GM19025 (cell line): ENCODE results near the gene MICAL2.

ENCODE experiments used
- ATAC-seq: cut with Tn5 transposase; IDR thresholded peaks from one replicate; pipeline ENCODE4 v1.9.1; 2021; ENCODE audit warnings: mild to moderate bottlenecking, low read depth, moderate library complexity; ENCODE audit not compliant: unreplicated experiment

Gene MICAL2

DNA sequence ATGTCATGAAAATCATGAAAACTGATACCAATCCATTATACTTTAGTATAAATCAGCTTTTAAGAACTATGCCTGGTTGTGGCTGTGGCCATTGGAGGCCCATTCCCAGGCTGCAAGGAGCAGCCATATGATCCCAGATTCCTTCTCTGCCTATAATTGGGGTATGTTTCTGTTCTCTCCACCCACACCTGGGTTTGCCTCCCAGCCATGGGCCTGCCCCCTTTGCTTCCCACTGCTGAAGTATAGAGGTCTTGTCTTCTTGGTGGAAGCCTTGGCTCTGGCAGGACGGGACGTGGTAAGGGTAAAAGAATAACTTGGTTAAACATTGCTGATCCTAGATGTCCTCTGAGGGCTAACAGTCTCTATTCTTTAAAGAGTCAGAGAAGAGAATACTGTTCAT, 2.4 kb downstream of the MICAL2 start:
- no peak for ATAC-seq

DNA sequence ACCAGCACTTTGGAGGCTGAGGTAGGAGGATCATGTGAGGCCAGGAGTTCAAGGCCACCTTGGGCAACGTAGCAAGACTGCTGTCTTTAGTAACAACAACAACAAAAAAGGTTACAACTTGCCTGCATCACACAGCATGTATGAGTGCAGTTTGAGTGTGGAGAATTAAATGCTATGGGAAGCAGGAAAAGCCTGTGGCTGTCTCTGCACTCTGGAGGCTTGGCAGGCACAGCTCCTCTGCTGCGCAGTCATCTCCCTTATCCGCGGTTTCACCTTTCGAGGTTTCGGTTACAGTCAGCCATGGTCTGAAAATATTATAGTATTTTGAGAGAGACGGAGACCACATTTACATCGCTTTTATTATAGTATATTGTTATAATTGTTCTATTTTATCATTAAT, 2.9 kb downstream of the MICAL2 start:
- ATAC-seq = no peak

DNA sequence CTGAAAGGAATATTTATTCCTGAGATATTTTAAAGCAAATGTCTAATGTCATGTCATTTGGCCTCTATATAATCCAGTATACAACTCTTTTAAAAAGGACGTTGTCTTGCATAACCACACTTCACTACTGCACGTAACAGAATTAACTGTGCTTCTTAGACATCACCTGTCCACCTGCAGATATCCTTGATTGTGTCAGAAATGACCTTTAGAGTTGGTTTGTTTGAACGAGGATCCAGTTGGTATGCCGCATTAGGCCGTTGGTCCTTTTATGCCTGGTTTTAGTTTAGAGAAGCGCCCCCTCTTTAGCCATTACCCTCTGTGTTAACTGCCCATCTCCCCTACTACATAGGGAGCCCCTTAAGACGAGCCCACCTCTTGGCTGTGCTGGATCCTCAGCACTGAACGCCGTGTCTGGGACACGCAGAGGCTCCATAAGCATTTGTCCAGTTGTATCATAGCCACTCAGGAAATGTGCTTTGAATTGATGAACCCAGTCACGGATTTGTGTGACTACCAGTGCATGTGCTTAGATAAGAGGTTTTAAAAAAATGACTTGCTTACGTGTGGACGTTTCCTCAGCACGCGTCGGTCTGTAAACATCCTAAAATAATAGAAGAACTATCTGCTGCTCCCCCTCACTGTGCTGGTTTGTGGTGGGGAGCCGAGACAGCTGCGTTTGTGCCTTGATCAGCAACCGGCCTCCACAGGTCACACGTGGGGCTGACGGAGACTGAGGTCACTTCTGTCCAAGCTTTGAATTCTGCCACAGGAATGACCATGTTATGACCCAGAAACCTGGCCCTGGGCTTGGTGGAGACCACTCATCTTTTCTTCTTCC, 4.0 kb downstream of the MICAL2 start:
- ATAC-seq = no peak

DNA sequence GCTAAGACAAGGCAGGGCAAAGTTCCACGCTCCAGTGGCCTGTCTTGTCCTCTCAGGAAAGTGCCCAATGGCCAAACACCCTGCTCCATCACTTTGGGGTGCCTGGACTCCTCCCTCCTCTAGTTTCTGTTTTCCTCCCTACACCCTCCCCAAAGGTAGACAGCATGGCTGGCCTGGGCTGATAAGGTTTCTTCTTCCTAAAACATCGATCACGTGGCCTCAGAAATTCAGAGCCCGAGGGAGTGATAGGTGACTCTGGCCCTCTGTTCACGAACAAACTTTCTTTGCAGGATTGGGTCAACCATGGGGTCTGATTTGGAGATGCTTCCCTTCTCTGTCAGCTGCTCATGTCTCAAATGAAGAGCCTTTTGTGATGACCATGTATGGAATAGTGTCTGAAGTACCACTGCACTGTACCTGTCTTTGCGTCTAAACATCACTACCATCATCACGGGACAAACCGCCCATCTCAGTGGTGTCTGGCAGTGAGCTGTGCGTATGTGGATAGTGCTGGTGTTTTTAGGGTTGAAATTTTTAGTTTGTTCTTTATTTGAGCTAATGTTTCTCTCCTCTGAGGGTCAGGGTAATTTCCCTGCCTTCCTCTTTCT, 6.1 kb downstream of the MICAL2 start:
- ATAC-seq = no peak

DNA sequence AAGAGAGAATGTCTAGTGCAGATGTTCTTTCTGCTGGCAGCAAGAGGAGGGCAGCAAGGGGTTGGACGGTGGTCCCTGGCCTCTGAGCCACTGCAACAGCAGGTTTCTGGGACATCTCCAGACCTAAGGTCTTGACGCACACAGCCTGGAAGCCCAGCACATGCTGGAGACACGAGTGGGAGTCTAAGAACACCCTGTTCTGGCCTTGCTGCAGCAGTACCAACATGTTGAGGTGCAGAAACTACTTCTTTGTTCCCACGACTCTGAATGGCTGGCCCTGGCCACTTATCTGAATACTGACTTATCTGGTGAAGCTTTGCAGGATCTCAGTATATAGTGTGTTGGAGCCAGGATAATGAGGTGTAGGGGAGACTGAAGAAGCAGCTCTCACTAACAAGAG, 6.8 kb downstream of the MICAL2 start:
- ATAC-seq = no peak

DNA sequence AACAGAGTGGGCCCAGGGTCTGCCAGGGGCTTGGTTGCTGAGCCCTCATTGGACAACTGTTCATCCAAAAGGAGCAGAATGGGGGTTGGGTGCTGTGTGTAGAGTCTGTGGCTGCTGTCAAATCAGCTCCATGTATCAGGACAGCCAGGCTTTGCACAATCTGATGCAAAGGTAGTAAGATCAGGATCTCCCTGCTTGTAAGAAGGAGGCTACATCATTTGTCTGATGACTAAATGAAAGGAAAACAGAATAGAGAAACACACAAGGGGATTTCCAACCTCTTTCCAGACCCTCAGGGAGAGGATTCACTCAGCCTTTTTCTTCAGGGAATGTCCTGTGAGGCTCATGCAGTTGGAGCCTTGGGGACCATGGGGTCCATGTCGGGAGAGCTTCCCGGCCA, 7.2 kb downstream of the MICAL2 start:
- no peak for ATAC-seq

DNA sequence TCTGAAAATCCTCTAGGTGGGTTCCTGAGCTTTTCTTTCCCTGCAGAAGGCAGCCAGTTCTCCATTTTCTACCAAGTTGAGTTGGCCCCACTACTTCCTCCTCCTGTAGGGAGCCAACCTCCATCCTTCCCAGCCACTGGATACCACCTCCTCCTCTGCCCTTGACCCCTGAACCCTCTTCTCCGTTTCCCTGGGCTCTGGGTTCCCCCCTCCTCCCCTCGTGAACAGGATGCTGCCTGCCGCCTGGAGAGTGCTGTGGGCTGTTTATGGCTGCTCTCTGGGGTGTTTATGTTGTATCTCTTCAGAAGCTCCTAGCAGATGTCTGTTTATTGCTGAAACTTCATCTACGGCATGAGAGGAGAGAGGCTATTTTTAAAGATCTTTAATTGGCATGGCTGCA, 8.6 kb downstream of the MICAL2 start:
- ATAC-seq = no peak

DNA sequence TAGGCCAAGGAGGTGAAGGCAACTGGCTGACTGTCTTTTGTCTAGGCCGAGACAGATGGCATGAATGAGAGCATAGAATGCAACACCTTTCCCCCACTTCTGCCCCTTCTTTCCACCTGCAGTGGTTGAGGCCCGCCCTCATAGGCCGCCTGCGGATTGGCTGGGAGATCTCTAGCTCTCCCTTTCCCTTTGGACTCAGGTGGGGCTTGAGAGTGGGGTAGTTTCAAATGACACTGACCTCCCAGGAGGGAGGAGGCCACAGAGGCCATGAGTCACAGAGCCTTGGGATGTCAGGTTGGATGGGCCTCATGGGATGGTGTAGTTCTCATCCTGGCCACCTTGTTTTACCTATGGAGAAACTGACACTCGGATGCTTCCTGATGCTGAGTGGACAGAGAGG, 9.1 kb downstream of the MICAL2 start:
- ATAC-seq = no peak

DNA sequence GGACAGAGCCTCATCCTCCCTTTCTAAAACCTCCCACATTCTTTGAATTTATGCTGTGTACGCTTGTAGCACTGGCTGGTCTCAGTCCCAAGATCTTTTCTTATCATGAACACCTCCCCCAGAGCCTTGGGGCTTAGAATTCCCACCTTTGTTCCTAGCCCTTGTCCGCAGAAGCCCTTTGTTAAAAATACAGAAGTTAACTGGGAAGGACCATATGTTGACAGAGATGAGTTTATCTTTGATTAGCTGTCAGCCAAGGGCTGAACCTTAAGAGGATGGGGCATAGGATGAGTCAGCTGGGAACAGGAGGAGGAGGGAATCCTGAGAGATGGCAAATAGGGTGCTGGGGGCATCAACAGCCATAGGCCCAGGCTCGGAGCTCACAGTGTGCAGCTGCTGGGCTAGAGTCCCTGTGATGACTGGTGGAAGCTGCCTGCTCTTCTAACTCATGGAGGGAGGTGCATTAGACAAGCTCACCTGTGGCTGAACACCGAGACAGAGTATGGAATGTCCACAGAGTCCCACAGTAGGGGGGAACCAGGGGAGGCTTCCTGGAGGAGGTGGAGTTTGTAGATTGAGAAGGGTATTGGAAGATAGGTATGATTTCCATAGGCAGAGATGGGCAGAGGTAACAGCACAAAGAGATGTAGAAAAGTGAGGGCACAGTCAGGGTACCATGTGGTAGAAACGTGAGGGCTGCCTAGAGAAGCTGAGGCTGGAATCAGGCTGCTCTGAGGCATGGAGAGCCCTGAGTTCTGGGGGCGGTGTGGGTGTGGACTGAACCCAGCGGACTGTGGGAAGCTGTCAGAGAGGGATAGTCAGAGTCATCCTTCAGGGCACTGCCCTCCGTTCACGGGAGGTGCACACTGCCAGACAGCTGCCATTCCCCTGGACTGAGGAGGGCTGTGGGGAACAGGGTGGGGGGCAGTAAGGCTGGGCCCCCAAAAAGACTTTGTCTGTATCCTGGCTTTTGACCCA, 9.9 kb downstream of the MICAL2 start:
- ATAC-seq = no peak

DNA sequence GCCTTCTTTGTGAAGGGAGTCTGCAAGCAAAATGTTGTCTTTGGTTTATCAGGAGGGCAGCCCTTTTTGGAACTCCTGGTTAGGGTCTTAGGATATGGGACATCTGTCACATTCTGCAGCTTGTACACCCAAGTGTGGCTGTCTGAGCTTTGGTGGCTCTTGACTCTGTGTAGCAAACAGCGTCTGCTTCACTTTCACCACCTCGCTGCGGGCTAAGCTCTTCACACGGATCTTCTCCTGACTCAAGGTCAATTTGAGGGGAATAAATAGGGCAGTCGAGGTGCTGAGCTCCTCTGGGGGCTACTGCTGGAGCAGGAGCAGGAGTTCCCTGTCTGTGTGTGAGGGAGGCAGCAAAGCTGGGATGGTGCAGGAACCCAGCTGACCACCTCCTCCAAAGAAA, 10.6 kb downstream of the MICAL2 start:
- no peak for ATAC-seq

DNA sequence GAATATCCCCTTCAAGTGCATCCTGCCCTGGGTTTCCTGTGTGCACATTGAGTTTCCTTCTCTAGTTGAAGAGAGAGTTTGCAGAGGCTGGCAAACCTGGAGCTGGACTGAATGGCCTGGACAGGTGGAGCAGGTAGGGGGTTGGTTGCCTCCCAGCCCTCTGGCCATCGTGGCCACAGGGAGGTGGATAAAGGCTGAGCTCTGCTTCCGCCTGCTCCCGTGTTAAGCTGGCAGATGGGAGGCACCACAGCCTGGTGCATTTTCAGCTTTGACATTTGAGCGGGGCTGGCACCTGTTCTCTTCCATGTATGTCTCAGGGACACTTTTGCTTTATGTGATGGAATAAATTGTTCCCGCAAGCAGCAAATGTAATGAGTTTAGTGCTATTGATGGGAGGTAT, 11.1 kb downstream of the MICAL2 start:
- ATAC-seq = no peak

DNA sequence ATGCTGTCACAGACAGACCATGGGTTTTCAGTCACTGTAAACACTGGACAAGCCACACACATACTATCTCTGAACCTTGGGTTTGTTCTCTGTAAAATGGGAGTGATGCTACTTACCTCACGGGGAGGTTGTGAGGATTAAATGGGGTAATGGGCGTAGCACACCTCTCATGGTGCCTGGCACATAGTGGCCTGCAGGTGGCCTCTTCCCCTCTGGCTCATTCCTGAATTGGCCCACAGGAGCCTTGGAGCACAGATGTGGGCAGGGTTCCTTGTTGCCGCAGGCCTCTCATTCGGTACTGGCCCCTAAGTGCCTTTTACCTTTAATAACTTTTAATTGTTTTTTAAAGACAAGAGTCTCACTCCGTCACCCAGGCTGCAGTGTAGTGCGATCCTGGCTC, 11.7 kb downstream of the MICAL2 start:
- no peak for ATAC-seq

DNA sequence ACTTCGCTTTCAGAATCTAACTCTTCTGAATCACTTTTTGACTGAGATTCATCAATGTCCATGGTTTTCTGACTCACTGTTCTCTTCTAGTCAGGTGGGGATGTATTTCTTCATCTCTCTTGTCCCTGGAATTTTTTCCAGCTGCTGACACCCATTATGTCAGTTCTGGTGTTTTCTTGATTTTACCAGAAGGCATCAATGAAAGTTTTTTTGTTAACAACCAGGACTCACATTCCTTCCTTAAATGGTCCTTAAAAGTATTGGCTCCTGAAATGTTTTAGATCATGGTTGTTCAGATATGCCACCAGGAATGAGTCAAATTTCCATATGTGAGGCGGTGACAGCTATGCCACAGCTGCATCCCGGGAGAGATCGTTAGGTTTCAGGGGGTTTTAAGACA, 12.9 kb downstream of the MICAL2 start:
- no peak for ATAC-seq

DNA sequence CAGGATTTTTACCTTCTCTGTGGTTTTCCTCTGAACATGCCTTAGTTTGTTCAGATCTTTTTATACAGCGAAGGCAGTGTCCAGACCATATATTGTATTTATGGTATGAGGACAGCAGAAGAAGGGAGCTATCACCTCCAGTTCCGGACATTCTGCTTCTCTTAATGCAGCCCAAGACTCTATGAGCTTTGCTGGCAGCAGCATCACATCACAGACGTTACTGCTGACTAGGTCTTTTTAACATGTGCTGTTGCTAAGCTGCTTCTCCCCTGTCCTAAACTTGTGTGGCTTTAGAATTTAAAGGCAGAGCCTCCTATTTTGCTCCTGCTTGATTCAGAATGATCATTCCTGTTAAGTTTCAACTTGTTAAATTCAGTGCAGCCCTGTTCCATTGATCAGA, 13.4 kb downstream of the MICAL2 start:
- ATAC-seq = no peak

DNA sequence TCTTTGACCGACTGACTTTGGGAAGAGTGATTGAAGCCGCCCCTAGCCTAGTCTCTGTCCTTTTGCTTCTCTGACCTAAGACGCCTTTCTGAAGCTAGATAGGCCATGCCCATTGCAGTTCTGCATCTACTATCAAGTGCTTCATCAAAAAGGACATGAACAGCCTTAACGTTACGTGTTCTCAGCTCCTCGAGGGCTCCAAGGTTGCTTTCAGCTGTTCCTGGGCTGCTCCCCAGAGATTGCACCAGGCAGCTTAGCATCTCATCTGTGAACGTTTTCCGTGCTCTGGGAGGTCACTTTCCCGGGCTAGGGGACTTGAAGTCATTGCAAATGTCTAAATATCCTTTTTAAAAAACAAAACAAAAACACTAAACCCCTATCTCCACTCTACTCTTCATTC, 13.9 kb downstream of the MICAL2 start:
- no peak for ATAC-seq

DNA sequence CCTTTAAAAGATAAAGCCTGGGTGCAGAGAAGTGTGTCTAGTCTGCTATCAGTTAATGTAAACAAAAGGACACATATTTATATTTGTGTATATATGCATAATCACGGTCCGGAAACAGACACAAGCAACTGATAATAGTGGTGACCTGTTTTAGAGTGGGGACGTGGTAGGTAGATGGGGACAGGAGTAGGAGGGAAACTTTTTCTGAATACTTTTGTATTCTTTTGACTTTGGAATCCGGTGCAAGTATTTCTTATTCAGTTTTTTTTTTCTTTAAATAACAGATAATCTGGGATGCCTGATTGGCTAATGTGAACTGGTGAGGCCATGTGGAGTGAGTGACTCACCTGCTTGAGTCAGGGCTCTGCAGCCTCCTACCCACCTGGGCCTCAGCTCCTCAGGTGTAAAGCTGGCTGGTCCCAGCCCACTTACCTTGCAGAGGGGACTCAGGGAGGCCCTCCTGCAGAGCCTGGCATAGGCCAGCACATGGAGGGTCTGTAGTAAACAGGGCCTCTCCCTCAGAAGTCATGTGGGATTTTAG, 15.3 kb downstream of the MICAL2 start:
- ATAC-seq = no peak

DNA sequence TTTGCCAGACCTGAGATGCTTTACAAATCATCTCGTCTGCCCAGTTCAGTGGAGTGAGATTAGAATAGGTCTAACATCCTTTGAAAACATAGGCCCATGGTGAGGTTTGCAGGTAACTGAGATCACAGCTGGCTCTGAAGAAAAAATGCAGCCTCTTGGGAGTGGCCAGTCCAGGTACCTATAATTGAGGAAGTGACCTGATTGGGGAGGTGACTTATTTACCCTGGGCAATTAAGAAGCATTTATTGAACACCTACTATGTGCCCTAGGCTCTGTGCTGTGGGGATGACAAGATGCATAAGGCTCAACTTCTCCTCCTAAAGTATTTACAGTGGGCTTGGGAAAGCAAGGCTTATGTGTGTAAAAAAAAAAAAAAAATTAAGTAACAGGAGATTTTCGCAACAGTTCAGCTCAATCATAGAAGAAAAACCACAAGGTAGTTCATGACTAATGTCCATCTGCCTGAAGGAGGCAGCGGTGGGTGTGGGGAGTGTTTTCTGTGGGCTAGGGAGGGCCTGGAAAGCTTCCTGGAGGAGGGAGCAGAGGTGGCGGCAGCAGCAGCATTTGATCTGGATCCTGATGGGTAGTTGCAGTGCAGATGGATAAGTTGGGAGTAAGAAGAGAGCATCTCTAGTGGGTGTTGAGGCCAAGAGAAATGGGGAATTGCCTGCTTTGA, 16.1 kb downstream of the MICAL2 start:
- no peak for ATAC-seq

DNA sequence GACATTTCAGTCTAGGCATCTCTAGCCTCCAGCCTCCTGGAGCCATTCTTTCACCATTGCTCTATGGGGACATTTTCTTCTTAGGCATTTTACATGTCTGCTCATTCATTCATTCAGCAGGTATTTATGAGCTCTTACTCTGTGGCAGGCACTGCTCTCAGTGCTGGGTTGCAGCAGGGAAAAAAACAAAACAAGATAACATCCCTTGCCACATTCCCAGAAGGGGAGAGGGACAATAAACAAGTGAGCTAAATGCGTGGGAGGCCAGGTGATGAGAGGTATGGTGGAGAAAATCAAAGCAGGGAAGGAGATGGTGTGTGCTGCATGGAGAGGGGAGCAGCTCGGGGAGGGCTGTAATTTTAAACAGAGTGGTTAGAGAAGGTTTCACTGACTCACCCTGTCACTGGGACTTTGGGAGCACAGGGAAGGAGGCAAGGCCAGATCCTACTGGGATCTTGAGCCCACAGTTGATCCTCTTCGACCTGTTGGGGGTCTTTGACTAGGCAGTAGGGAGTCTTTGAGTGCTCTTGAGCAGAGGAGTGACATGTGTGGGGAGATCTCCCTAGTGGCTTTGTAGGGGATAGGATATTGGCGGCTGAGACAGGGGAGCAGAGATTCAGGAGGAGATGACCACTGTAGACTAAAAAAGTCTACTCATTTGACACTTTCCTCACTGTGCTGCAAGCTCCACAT, 17.0 kb downstream of the MICAL2 start:
- ATAC-seq = no peak

DNA sequence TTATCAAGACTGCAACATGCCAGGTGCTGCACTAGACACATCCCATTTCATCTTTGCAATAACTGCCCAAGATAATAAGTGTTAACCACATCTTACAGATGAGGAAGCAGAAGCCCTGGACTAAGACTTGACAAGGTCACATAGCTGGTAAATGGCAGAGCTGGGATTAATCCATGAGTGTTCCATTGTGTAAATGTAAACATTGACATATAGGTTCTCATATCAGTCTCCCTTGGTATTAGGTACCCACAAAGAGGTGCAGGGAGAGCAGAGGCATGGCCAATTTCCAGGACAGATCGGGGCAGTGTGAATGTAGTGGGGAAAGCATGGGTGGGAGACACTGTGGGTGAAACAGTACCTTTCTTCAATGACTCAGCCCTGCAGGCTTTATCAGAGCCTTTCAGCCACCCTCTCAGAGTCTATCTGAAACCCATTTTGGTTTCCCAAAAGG, 17.9 kb downstream of the MICAL2 start:
- no peak for ATAC-seq

DNA sequence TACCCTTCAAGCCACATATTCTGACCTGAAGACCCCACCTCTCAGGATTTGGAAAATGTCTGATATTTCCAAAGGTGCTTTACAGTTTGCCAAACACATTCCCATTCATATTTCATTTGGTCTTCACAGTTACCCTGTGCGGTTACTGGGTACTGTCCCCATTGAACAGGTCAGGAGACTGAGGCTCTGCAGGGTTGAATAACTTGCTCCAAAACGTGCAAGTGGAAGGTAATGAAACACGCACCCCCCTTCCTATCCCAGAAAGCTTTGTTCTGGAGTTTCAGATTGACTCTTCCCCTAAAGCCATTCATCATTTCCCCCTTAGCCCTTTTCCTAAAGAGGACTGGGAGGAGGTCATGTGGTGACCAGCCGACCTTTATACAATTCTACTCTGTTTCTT, 18.8 kb downstream of the MICAL2 start:
- ATAC-seq = no peak
